SK-N-SH (cell line): ENCODE data around the gene FLVCR1. TPM values are rescaled to one million over a fixed set of nuclear protein-coding genes. Genes with fewer than 3 reads are reported as not detected.
"Not testable (repeated sequence)": the region's sequence is repeated elsewhere in the genome, so short reads cannot be mapped to it uniquely, and the experiment has no call there.

Experiments used
- CTCF ChIA-PET: fragments of 300-600, 350-600 bp; formaldehyde crosslinking; extraction: SDS; loops from one replicate; lab custom pipeline; 2021; lab: Yijun Ruan, JAX
- POLR2A ChIA-PET: fragments of 350-600 bp; sonication (Branson Sonifier 250); formaldehyde crosslinking; extraction: SDS; loops from one replicate; lab custom pipeline; 2020; ENCODE audit warnings: antibody characterized with exemption, inconsistent platforms; lab: Yijun Ruan, JAX
- DNase-seq: peaks from one replicate; pipeline ENCODE4 v3.0.0; 2012
- H2AFZ ChIP-seq: fragments of 200-600 bp; sonication (generic); 2 replicates; pipeline ENCODE4 v1.8.1; 2016; ENCODE audit warnings: antibody characterized with exemption, mild to moderate bottlenecking, low read depth
- H3F3A ChIP-seq: fragments of 200-600 bp; sonication (generic); replicated peaks from 2 replicates; pipeline ENCODE3; 2016; ENCODE audit warnings: antibody characterized with exemption, mild to moderate bottlenecking; ENCODE audit not compliant: insufficient read depth
- H3K27ac ChIP-seq, 2 experiments: fragments of 200-500 bp in 1 of 2; fragments of 200-600 bp in 1 of 2; sonication (Bioruptor generic) in 1 of 2; sonication (generic), shearing (Covaris generic) in 1 of 2; 2 replicates each; pipeline versions ENCODE4 v1.5.1 to v1.6.1; 2014 to 2016; ENCODE audit warnings: low read depth in 2 of 2, inconsistent platforms in 1 of 2, low read length in 1 of 2, mild to moderate bottlenecking in 1 of 2, mixed read lengths in 1 of 2
- H3K27me3 ChIP-seq: fragments of 200-600 bp; sonication (generic), shearing (Covaris generic); 2 replicates; pipeline ENCODE4 v1.6.1; 2016; ENCODE audit warnings: mixed run types; ENCODE audit not compliant: insufficient read depth
- H3K36me3 ChIP-seq, 2 experiments: fragments of 200-500 bp in 1 of 2; fragments of 200-600 bp in 1 of 2; sonication (Bioruptor generic) in 1 of 2; sonication (generic) in 1 of 2; replicated peaks in 1 of 2; 2 replicates each; pipeline versions ENCODE3 to v1.5.1; 2014 to 2016; ENCODE audit warnings: low read length in 1 of 2, mild to moderate bottlenecking in 1 of 2; ENCODE audit not compliant: insufficient read depth in 2 of 2, control insufficient read depth in 1 of 2
- H3K4me1 ChIP-seq, 2 experiments: fragments of 200-500 bp in 1 of 2; fragments of 200-600 bp in 1 of 2; sonication (Bioruptor generic) in 1 of 2; sonication (generic), shearing (Covaris generic) in 1 of 2; 2 replicates each; pipeline versions ENCODE4 v1.5.1 to v1.6.1; 2014 to 2016; ENCODE audit warnings: low read depth in 1 of 2, low read length in 1 of 2, mixed run types in 1 of 2; ENCODE audit not compliant: insufficient read depth in 2 of 2, control insufficient read depth in 1 of 2
- H3K4me2 ChIP-seq: fragments of 200-600 bp; sonication (generic), shearing (Covaris generic); 2 replicates; pipeline ENCODE4 v1.6.1; 2017; ENCODE audit warnings: mixed run types
- H3K4me3 ChIP-seq, 2 experiments: fragments of 200-500 bp in 1 of 2; fragments of 200-600 bp in 1 of 2; sonication (Bioruptor generic) in 1 of 2; sonication (generic), shearing (Covaris generic) in 1 of 2; 2 replicates each; pipeline versions ENCODE4 v1.5.1 to v1.8.1; 2014 to 2016; ENCODE audit warnings: low read depth in 2 of 2, inconsistent platforms in 1 of 2, low read length in 1 of 2, mild to moderate bottlenecking in 1 of 2, mixed read lengths in 1 of 2, moderate library complexity in 1 of 2
- H3K79me2 ChIP-seq: fragments of 200-600 bp; sonication (generic); 2 replicates; pipeline ENCODE4 v1.8.1; 2017; ENCODE audit warnings: mild to moderate bottlenecking; ENCODE audit not compliant: insufficient read depth
- H3K9ac ChIP-seq: fragments of 200-600 bp; sonication (generic); 2 replicates; pipeline ENCODE4 v1.6.1; 2017; ENCODE audit warnings: mixed run types
- H3K9me2 ChIP-seq: fragments of 200-600 bp; sonication (generic); 2 replicates; pipeline ENCODE4 v1.6.1; 2017; ENCODE audit warnings: mixed run types
- H3K9me3 ChIP-seq: fragments of 200-600 bp; sonication (generic); 2 replicates; pipeline ENCODE4 v1.6.1; 2017; ENCODE audit warnings: mixed run types, mild to moderate bottlenecking, moderate library complexity
- H4K20me1 ChIP-seq: fragments of 200-600 bp; sonication (generic); 2 replicates; pipeline ENCODE4 v1.6.1; 2017; ENCODE audit warnings: mild to moderate bottlenecking, mixed run types; ENCODE audit not compliant: insufficient read depth
- CHD2 ChIP-seq: fragments of 150-350 bp; IDR thresholded peaks from 2 replicates; pipeline ENCODE4 v1.6.1; 2018; ENCODE audit warnings: low read length; ENCODE audit not compliant: partially characterized antibody
- ELF1 ChIP-seq: IDR thresholded peaks from 2 replicates; pipeline ENCODE4 v1.4.0; 2012
- EZH2phosphoT487 ChIP-seq: fragments of 200-600 bp; sonication (generic); IDR thresholded peaks from 2 replicates; pipeline ENCODE4 v1.6.1; 2017; ENCODE audit warnings: low read depth, mixed run types, mild to moderate bottlenecking, antibody characterized with exemption, moderate library complexity, borderline replicate concordance
- FOSL2 ChIP-seq: IDR thresholded peaks from 2 replicates; pipeline ENCODE4 v1.4.0; 2012; ENCODE audit warnings: low read depth, mild to moderate bottlenecking, moderate library complexity, borderline replicate concordance
- FOXJ3 ChIP-seq: sonication (generic); formaldehyde crosslinking; IDR thresholded peaks from 2 replicates; pipeline ENCODE4 v1.5.1; 2020; ENCODE audit warnings: mild to moderate bottlenecking, missing genetic modification reagents
- GATA2 ChIP-seq: sonication (generic); formaldehyde crosslinking; IDR thresholded peaks from 2 replicates; pipeline ENCODE4 v1.5.0; 2020; ENCODE audit warnings: mild to moderate bottlenecking, missing genetic modification reagents
- IRF3 ChIP-seq: fragments of 150-350 bp; IDR thresholded peaks from 2 replicates; pipeline ENCODE4 v1.6.1; 2016; ENCODE audit warnings: mild to moderate bottlenecking, low read depth, low read length
- JUND ChIP-seq: IDR thresholded peaks from 2 replicates; pipeline ENCODE4 v1.4.0; 2012
- MAX ChIP-seq: IDR thresholded peaks from 2 replicates; pipeline ENCODE4 v1.4.0; 2012; ENCODE audit warnings: low read depth
- NRF1 ChIP-seq: IDR thresholded peaks from 2 replicates; pipeline ENCODE4 v1.6.1; 2012; ENCODE audit warnings: low read depth, mild to moderate bottlenecking, low read length
- POLR2AphosphoS5 ChIP-seq: IDR thresholded peaks from 2 replicates; pipeline ENCODE4 v1.6.1; 2012; ENCODE audit warnings: low read depth, low read length
- RXRA ChIP-seq: IDR thresholded peaks from 2 replicates; pipeline ENCODE4 v1.4.0; 2012; ENCODE audit warnings: low read depth, mild to moderate bottlenecking, borderline replicate concordance
- SIN3A ChIP-seq: IDR thresholded peaks from 2 replicates; pipeline ENCODE4 v1.6.1; 2012; ENCODE audit warnings: low read depth, mild to moderate bottlenecking, low read length, moderate library complexity, borderline replicate concordance
- SMC3 ChIP-seq: IDR thresholded peaks from 2 replicates; pipeline ENCODE4 v1.6.1; 2012; ENCODE audit warnings: low read depth, low read length, improper control_type of control experiment
- TAF1 ChIP-seq: IDR thresholded peaks from 2 replicates; pipeline ENCODE4 v1.6.1; 2012; ENCODE audit warnings: low read depth, mild to moderate bottlenecking, low read length, moderate library complexity, borderline replicate concordance
- USF2 ChIP-seq: fragments of 150-350 bp; IDR thresholded peaks from 2 replicates; pipeline ENCODE4 v1.6.1; 2017; ENCODE audit warnings: antibody characterized with exemption, low read length, low read depth, borderline replicate concordance
- ZBTB33 ChIP-seq: IDR thresholded peaks from 2 replicates; pipeline ENCODE4 v1.4.0; 2012; ENCODE audit warnings: low read depth, borderline replicate concordance
- WGBS: methylation state at CpG from one replicate; pipeline ENCODE4 v1.1.6; 2017; ENCODE audit warnings: low lambda C conversion rate; 5-methylcytosine and 5-hydroxymethylcytosine counted together
- polyA plus RNA-seq, 3 experiments: library from polyadenylated mRNA; depleted of rRNA; stranded (reverse); fragments of >200 nt; gene quantifications; 2 replicates each; pipeline ENCODE4 v1.2.3, GENCODE V29; 2012

Gene FLVCR1
- polyA plus RNA-seq, 1 of the 3 experiments (the other 2 are of a cell fraction), result 1.7 TPM

GRCh38 chr1:212862111-212862690 is 4.1 kb downstream of the FLVCR1 start:
- Histone ChIP-seq H3K4me3 (no peak overlapping the region), H3K79me2 (peaks cover 56% of the 10 kb centered on the region), H3K9me3 (no peaks in the 10 kb centered on the region), H3F3A (peaks cover 7% of the 10 kb centered on the region), H3K27ac (no peak overlapping the region), H3K36me3 (peaks cover 24 to 25% of the 10 kb centered on the region in 2 experiments), H2AFZ (no peak overlapping the region), H3K27me3 (no peaks in the 10 kb centered on the region), H3K4me1 (peaks cover 0 to 13% of the 10 kb centered on the region in 2 experiments; a peak in 2 of 4 replicates), H3K9me2 (no peaks in the 10 kb centered on the region), H3K9ac (no peak overlapping the region), H3K4me2 (no peak overlapping the region), H4K20me1 (no peaks in the 10 kb centered on the region)
- ChIA-PET POLR2A (no interaction called here), CTCF (interaction anchor here (1.3 kb wide), 1 partner anchor 134 kb away, joined by 5 read pairs; no protein-coding TSS in a partner anchor)
- TF ChIP-seq GATA2 (no peak), IRF3 (no peak), CHD2 (no peak), ELF1 (no peak), MAX (no peak), FOSL2 (no peak), POLR2AphosphoS5 (no peak), USF2 (no peak), SMC3 (no peak), SIN3A (no peak), RXRA (no peak), ZBTB33 (no peak), NRF1 (no peak), JUND (no peak), FOXJ3 (no peak), EZH2phosphoT487 (no peak), TAF1 (no peak)
- WGBS, result 96% methylated on average over 2 of the region's 2 CpGs
- no peak for DNase-seq

GRCh38 chr1:212863345-212863744 is 5.3 kb downstream of the FLVCR1 start:
- not testable (repeated sequence) for H3K9me3 ChIP-seq, H3K4me2 ChIP-seq, H3K9me2 ChIP-seq, DNase-seq, H3K27me3 ChIP-seq, H3K4me3 ChIP-seq, H3K27ac ChIP-seq, H3K4me1 ChIP-seq, H3F3A ChIP-seq, H2AFZ ChIP-seq, H3K9ac ChIP-seq, H4K20me1 ChIP-seq
- CTCF ChIA-PET, result interaction anchor here (0.6 kb wide), 1 partner anchor 576 kb away, joined by 3 read pairs; no protein-coding TSS in a partner anchor
- peaks cover 56% of the 10 kb centered on the region for H3K79me2 ChIP-seq
- whole genome bisulfite sequencing, result 88% methylated on average over 10 of the region's 10 CpGs
- peaks cover 28% of the 10 kb centered on the region in 2 experiments for H3K36me3 ChIP-seq
- POLR2A ChIA-PET, result interaction anchor here (0.6 kb wide), 1 partner anchor 21 kb away, joined by 4 read pairs; no protein-coding TSS in a partner anchor
